ENCODE data around the gene OR2G3. TPM values are rescaled to one million over a fixed set of nuclear protein-coding genes. Genes with fewer than 3 reads are reported as not detected.

OR2G3 gene
- total and polyA plus RNA-seq, 2 of the 8 experiments (the other 6 are each of a cell fraction or from before 2014, with no cell fraction given): not detected

DNA sequence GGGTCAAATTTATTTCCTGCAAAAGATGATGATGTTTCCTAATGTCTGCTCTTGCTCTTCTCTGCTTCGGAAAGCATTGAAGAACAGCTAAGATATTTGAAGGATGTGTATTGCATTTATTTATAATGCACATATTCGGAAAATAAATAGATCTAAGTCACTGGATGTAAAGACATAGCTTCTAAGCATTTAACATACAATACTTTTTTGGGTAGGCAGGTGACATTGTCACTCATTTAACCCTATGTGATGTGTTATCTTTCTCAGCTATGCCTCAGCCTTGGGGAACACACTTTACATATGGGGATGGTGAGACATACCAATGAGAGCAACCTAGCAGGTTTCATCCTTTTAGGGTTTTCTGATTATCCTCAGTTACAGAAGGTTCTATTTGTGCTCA, 17.3 kb upstream of the OR2G3 start, which contains the start of gene OR2G2:
Gene OR2G2, plus strand, starts transcription at position 301 of the 400 bp plus-strand sequence. Its CDS starts 0 bp downstream, at position 301.
- Histone ChIP-seq H2BK12ac (ENCODE audit: low read depth, low read length) (no peak within 1 kb of the TSS), H2AFZ (ENCODE audit: low read length) (no peak within 1 kb of the TSS), H3K27me3 (replicated peaks in 1 of 4; ENCODE audit: control insufficient read depth in 3 of 4, extremely low read depth in 1 of 4, insufficient read depth in 3 of 4, low read length in 3 of 4) (no peaks in the 10 kb centered on the region), H2AK5ac (ENCODE audit: low read depth, low read length) (no peak within 1 kb of the TSS), H3K23me2 (ENCODE audit: low read depth, low read length) (no peaks in the 10 kb centered on the region), H4K91ac (replicated peaks; ENCODE audit: insufficient read length, low read length) (no peak within 1 kb of the TSS), H3K56ac (replicated peaks; ENCODE audit: insufficient read length, low read depth, low read length) (no peak within 1 kb of the TSS), H3K23ac (ENCODE audit: insufficient read length) (no peak within 1 kb of the TSS), H2BK15ac (ENCODE audit: low read length) (no peak within 1 kb of the TSS), H4K8ac (ENCODE audit: extremely low read depth, insufficient read depth, low read length) (no peak within 1 kb of the TSS), H2BK120ac (replicated peaks; ENCODE audit: low read depth, low read length) (no peak within 1 kb of the TSS), H3K79me2 (ENCODE audit: control insufficient read depth in 1 of 2, insufficient read depth in 2 of 2, low read length in 2 of 2) (no peaks in the 10 kb centered on the region), H2BK20ac (ENCODE audit: low read length) (no peak within 1 kb of the TSS), H3K27ac (ENCODE audit: low read depth, low read length) (no peak within 1 kb of the TSS), H3K18ac (ENCODE audit: extremely low read depth, low read length) (no peak within 1 kb of the TSS), H2BK5ac (ENCODE audit: low read depth, low read length) (no peak within 1 kb of the TSS), H3K36me3 (ENCODE audit: control insufficient read depth in 2 of 4, insufficient read depth in 4 of 4, low read length in 3 of 4) (no peaks in the 10 kb centered on the region), H3K4me2 (ENCODE audit: insufficient read depth in 1 of 2, low read depth in 2 of 2, low read length in 2 of 2) (no peak within 1 kb of the TSS), H3K9ac (replicated peaks in 1 of 4; ENCODE audit: extremely low read depth in 1 of 4, low read depth in 3 of 4, low read length in 3 of 4) (no peak within 1 kb of the TSS), H3K9me3 (ENCODE audit: insufficient read depth in 2 of 2, low read depth in 1 of 2, low read length in 1 of 2) (peaks cover 15 to 22% of the 10 kb centered on the region in 2 experiments; a peak in 3 of 4 replicates), H3K79me1 (ENCODE audit: low read depth, low read length) (no peaks in the 10 kb centered on the region), H4K20me1 (replicated peaks in 1 of 2; ENCODE audit: control insufficient read depth in 1 of 2, insufficient read depth in 2 of 2, low read length in 2 of 2) (no peaks in the 10 kb centered on the region), H3K4me3 (ENCODE audit: extremely low read depth in 1 of 4, insufficient read depth in 2 of 4, low read depth in 3 of 4, low read length in 4 of 4) (no peak within 1 kb of the TSS), H4K5ac (ENCODE audit: insufficient read length, low read depth, low read length) (no peak within 1 kb of the TSS), H3K14ac (ENCODE audit: insufficient read length) (no peak within 1 kb of the TSS), H3K4me1 (replicated peaks in 1 of 4; ENCODE audit: control insufficient read depth in 3 of 4, insufficient read depth in 4 of 4, low read length in 3 of 4) (no peaks in the 10 kb centered on the region), H3K4ac (replicated peaks; ENCODE audit: insufficient read length, low read depth, low read length) (no peak within 1 kb of the TSS)
- ChIA-PET POLR2A (ENCODE audit: partially characterized antibody) (no interaction called here), CTCF (ENCODE audit: partially characterized antibody) (interaction anchor here (1.0 kb wide), 1 partner anchor 140 kb away, joined by 3 read pairs; no protein-coding TSS in a partner anchor)
- WGBS, 2 experiments (ENCODE audit: extremely low coverage in 1 of 2, insufficient coverage in 1 of 2, insufficient read length in 1 of 2, insufficient replicate concordance in 2 of 2, low coverage in 1 of 2, low lambda C conversion rate in 2 of 2, missing lambda C conversion rate in 1 of 2): 85% methylated on average over 2 of the region's 2 CpGs; no CpG with 5 or more reads in 1 of the 2 experiments
- no peak for DNase-seq (ENCODE audit: low read depth in 1 of 2, low spot score in 2 of 2)
- no peak for FAIRE-seq
- TF ChIP-seq EP300 (IDR thresholded peaks at IDR 0.05; ENCODE audit: borderline replicate concordance in 1 of 2, low read depth in 2 of 2, low read length in 2 of 2) (no peak), RXRA (IDR thresholded peaks at IDR 0.05; ENCODE audit: insufficient read depth, low read depth, low read length) (no peak), TAF7 (optimal IDR thresholded peaks at IDR 0.05; ENCODE audit: borderline replicate concordance, low read depth, low read length) (no peak), RNF2 (IDR thresholded peaks at IDR 0.05; ENCODE audit: borderline replicate concordance, low read depth, low read length, missing control alignments, poor library complexity, severe bottlenecking) (no peak), TAF1 (IDR thresholded peaks at IDR 0.05; ENCODE audit: low read depth, low read length) (no peak), CBX8 (IDR thresholded peaks at IDR 0.05; ENCODE audit: borderline replicate concordance, low read depth, low read length) (no peak), NANOG (IDR thresholded peaks at IDR 0.05; ENCODE audit: insufficient read depth, low read depth, low read length, poor library complexity, severe bottlenecking) (no peak), SP2 (IDR thresholded peaks at IDR 0.05; ENCODE audit: low read length) (no peak), EGR1 (IDR thresholded peaks at IDR 0.05; ENCODE audit: borderline replicate concordance, low read depth, low read length) (no peak), GABPA (IDR thresholded peaks at IDR 0.05; ENCODE audit: borderline replicate concordance, insufficient read depth, low read length) (no peak), SP4 (IDR thresholded peaks at IDR 0.05; ENCODE audit: low read length) (no peak)
- TF ChIP-seq, protein P1, sequence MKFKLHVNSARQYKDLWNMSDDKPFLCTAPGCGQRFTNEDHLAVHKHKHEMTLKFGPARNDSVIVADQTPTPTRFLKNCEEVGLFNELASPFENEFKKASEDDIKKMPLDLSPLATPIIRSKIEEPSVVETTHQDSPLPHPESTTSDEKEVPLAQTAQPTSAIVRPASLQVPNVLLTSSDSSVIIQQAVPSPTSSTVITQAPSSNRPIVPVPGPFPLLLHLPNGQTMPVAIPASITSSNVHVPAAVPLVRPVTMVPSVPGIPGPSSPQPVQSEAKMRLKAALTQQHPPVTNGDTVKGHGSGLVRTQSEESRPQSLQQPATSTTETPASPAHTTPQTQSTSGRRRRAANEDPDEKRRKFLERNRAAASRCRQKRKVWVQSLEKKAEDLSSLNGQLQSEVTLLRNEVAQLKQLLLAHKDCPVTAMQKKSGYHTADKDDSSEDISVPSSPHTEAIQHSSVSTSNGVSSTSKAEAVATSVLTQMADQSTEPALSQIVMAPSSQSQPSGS (IDR thresholded peaks at IDR 0.05; ENCODE audit: low read length): no peak

Measured in H1 (cell line).